H1 (cell line): ENCODE measurements around the gene TMEM89. TPM values are rescaled to one million over a fixed set of nuclear protein-coding genes. Genes with fewer than 3 reads are reported as not detected.

ENCODE experiments used
- CTCF ChIA-PET: fragments of 300-600 bp; sonication (Branson Sonifier 250); formaldehyde crosslinking; loops from one replicate; lab custom pipeline; 2021; ENCODE audit not compliant: partially characterized antibody; lab: Charles Lee
- POLR2A ChIA-PET: fragments of 300-600 bp; sonication (Branson Sonifier 250); formaldehyde crosslinking; loops from one replicate; lab custom pipeline; 2021; ENCODE audit warnings: inconsistent platforms; ENCODE audit not compliant: partially characterized antibody; lab: Charles Lee
- DNase-seq, 2 experiments: peaks; one replicate each; pipeline versions ENCODE4 v3.0.0 to v3.0.0-alpha.2; 2010 to 2022; ENCODE audit warnings: low spot score in 2 of 2, low read depth in 1 of 2, mixed read lengths in 1 of 2
- FAIRE-seq: peaks from 2 replicates; lab custom pipeline; 2011; peaks lifted over from hg19 to GRCh38; lab: Jason Lieb, UNC
- H2AFZ ChIP-seq: 2 replicates; pipeline ENCODE4 v1.8.1; 2012; ENCODE audit warnings: low read length, inconsistent platforms
- H2AK5ac ChIP-seq: 2 replicates; pipeline ENCODE4 v1.6.1; 2013; ENCODE audit warnings: low read depth, low read length
- H2BK120ac ChIP-seq: replicated peaks from 2 replicates; pipeline ENCODE3; 2013; ENCODE audit warnings: low read depth, low read length, inconsistent platforms
- H2BK12ac ChIP-seq: 2 replicates; pipeline ENCODE4 v1.6.1; 2013; ENCODE audit warnings: low read depth, low read length
- H2BK15ac ChIP-seq: 2 replicates; pipeline ENCODE4 v1.6.1; 2013; ENCODE audit warnings: low read length
- H2BK20ac ChIP-seq: 2 replicates; pipeline ENCODE4 v1.6.1; 2013; ENCODE audit warnings: low read length
- H2BK5ac ChIP-seq: 2 replicates; pipeline ENCODE4 v1.6.1; 2013; ENCODE audit warnings: low read depth, low read length
- H3K14ac ChIP-seq: 2 replicates; pipeline ENCODE4 v1.6.1; 2013; ENCODE audit warnings: inconsistent platforms; ENCODE audit not compliant: insufficient read length
- H3K18ac ChIP-seq: 2 replicates; pipeline ENCODE4 v1.6.1; 2013; ENCODE audit warnings: low read length; ENCODE audit errors: extremely low read depth
- H3K23ac ChIP-seq: 2 replicates; pipeline ENCODE4 v1.6.1; 2013; ENCODE audit warnings: inconsistent platforms; ENCODE audit not compliant: insufficient read length
- H3K23me2 ChIP-seq: 2 replicates; pipeline ENCODE4 v1.6.1; 2013; ENCODE audit warnings: low read depth, low read length
- H3K27ac ChIP-seq: 2 replicates; pipeline ENCODE4 v1.6.1; 2011; ENCODE audit warnings: low read depth, low read length, inconsistent platforms
- H3K27me3 ChIP-seq, 4 experiments: replicated peaks in 1 of 4; 1 replicate in 1 of 4; 2 replicates in 3 of 4; pipeline versions ENCODE4 v1.6.1 to v1.8.1; 2011 to 2013; ENCODE audit warnings: low read length in 3 of 4, mild to moderate bottlenecking in 3 of 4, inconsistent platforms in 2 of 4, mixed read lengths in 2 of 4, moderate library complexity in 1 of 4; ENCODE audit not compliant: control insufficient read depth in 3 of 4, insufficient read depth in 3 of 4; ENCODE audit errors: extremely low read depth in 1 of 4
- H3K36me3 ChIP-seq, 4 experiments: 2 replicates each; pipeline versions ENCODE4 v1.6.1 to v1.8.1; 2011 to 2013; ENCODE audit warnings: mild to moderate bottlenecking in 4 of 4, low read length in 3 of 4, moderate library complexity in 2 of 4, control low read depth in 1 of 4, inconsistent platforms in 1 of 4; ENCODE audit not compliant: insufficient read depth in 4 of 4, control insufficient read depth in 2 of 4
- H3K4ac ChIP-seq: replicated peaks from 2 replicates; pipeline ENCODE3; 2013; ENCODE audit warnings: low read length, low read depth, mixed read lengths, inconsistent platforms; ENCODE audit not compliant: insufficient read length
- H3K4me1 ChIP-seq, 4 experiments: replicated peaks in 1 of 4; 1 replicate in 1 of 4; 2 replicates in 3 of 4; pipeline versions ENCODE4 v1.6.1 to v1.8.1; 2011 to 2013; ENCODE audit warnings: low read length in 3 of 4, inconsistent platforms in 2 of 4, mixed read lengths in 1 of 4; ENCODE audit not compliant: insufficient read depth in 4 of 4, control insufficient read depth in 3 of 4
- H3K4me2 ChIP-seq, 2 experiments: 2 replicates each; pipeline versions ENCODE4 v1.6.1 to v1.8.1; 2011 to 2013; ENCODE audit warnings: low read depth in 2 of 2, low read length in 2 of 2, control low read depth in 1 of 2, inconsistent platforms in 1 of 2, mild to moderate bottlenecking in 1 of 2; ENCODE audit not compliant: insufficient read depth in 1 of 2
- H3K4me3 ChIP-seq, 4 experiments: fragments of 200-600, 300-600 bp in 1 of 4; sonication (generic), shearing (Covaris generic), sonication (Bioruptor Twin) in 1 of 4; 2 replicates each; pipeline versions ENCODE4 v1.5.1 to v1.8.1; 2011 to 2016; ENCODE audit warnings: low read length in 4 of 4, low read depth in 3 of 4, control low read depth in 2 of 4, inconsistent platforms in 2 of 4, mild to moderate bottlenecking in 2 of 4, mixed read lengths in 1 of 4, moderate library complexity in 1 of 4; ENCODE audit not compliant: insufficient read depth in 2 of 4; ENCODE audit errors: extremely low read depth in 1 of 4
- H3K56ac ChIP-seq: replicated peaks from 2 replicates; pipeline ENCODE3; 2013; ENCODE audit warnings: low read depth, mild to moderate bottlenecking, mixed read lengths, low read length, inconsistent platforms; ENCODE audit not compliant: insufficient read length
- H3K79me1 ChIP-seq: 2 replicates; pipeline ENCODE4 v1.6.1; 2013; ENCODE audit warnings: low read depth, low read length, control low read depth
- H3K79me2 ChIP-seq, 2 experiments: 2 replicates each; pipeline versions ENCODE4 v1.6.1 to v1.8.1; 2012 to 2013; ENCODE audit warnings: low read length in 2 of 2, mild to moderate bottlenecking in 2 of 2, inconsistent platforms in 1 of 2; ENCODE audit not compliant: insufficient read depth in 2 of 2, control insufficient read depth in 1 of 2
- H3K9ac ChIP-seq, 4 experiments: replicated peaks in 1 of 4; 1 replicate in 1 of 4; 2 replicates in 3 of 4; pipeline versions ENCODE4 v1.6.1 to v1.8.1; 2011 to 2013; ENCODE audit warnings: low read depth in 3 of 4, low read length in 3 of 4, control low read depth in 2 of 4, mild to moderate bottlenecking in 2 of 4, moderate library complexity in 2 of 4, inconsistent platforms in 1 of 4; ENCODE audit errors: extremely low read depth in 1 of 4
- H3K9me3 ChIP-seq, 2 experiments: 2 replicates each; pipeline versions ENCODE4 v1.6.1 to v1.8.1; 2012 to 2013; ENCODE audit warnings: mild to moderate bottlenecking in 2 of 2, moderate library complexity in 2 of 2, control low read depth in 1 of 2, inconsistent platforms in 1 of 2, low read depth in 1 of 2, low read length in 1 of 2, mixed read lengths in 1 of 2; ENCODE audit not compliant: insufficient read depth in 2 of 2
- H4K20me1 ChIP-seq, 2 experiments: replicated peaks in 1 of 2; 2 replicates each; pipeline versions ENCODE3 to v1.8.1; 2011 to 2013; ENCODE audit warnings: inconsistent platforms in 2 of 2, low read length in 2 of 2, mild to moderate bottlenecking in 1 of 2; ENCODE audit not compliant: insufficient read depth in 2 of 2, control insufficient read depth in 1 of 2
- H4K5ac ChIP-seq: 2 replicates; pipeline ENCODE4 v1.6.1; 2013; ENCODE audit warnings: low read length, low read depth, mixed read lengths, inconsistent platforms; ENCODE audit not compliant: insufficient read length
- H4K8ac ChIP-seq: 2 replicates; pipeline ENCODE4 v1.8.0; 2013; ENCODE audit warnings: mild to moderate bottlenecking, moderate library complexity, low read length, inconsistent platforms; ENCODE audit not compliant: insufficient read depth; ENCODE audit errors: extremely low read depth
- H4K91ac ChIP-seq: replicated peaks from 2 replicates; pipeline ENCODE3; 2013; ENCODE audit warnings: low read length, mixed read lengths, inconsistent platforms; ENCODE audit not compliant: insufficient read length
- BACH1 ChIP-seq: IDR thresholded peaks from 2 replicates; pipeline ENCODE4 v1.6.1; 2012; ENCODE audit warnings: low read length, improper control_type of control experiment
- CHD2 ChIP-seq: IDR thresholded peaks from 2 replicates; pipeline ENCODE4 v1.6.1; 2012; ENCODE audit warnings: low read length, improper control_type of control experiment
- GABPA ChIP-seq: IDR thresholded peaks from 2 replicates; pipeline ENCODE4 v1.6.1; 2011; ENCODE audit warnings: mild to moderate bottlenecking, low read length, moderate library complexity, borderline replicate concordance; ENCODE audit not compliant: insufficient read depth
- GTF2F1 ChIP-seq: IDR thresholded peaks from 2 replicates; pipeline ENCODE4 v1.6.1; 2012; ENCODE audit warnings: low read depth, low read length, improper control_type of control experiment, borderline replicate concordance
- RAD21 ChIP-seq, 2 experiments: IDR thresholded peaks in 1 of 2; conservative IDR thresholded peaks in 1 of 2; 2 replicates each; pipeline ENCODE4 v1.6.1; 2011; ENCODE audit warnings: low read depth in 2 of 2, low read length in 2 of 2, improper control_type of control experiment in 1 of 2, inconsistent platforms in 1 of 2, mild to moderate bottlenecking in 1 of 2, moderate library complexity in 1 of 2
- SUZ12 ChIP-seq: fragments of 200-600 bp; sonication (generic); IDR thresholded peaks from 2 replicates; pipeline ENCODE4 v1.6.1; 2012; ENCODE audit warnings: mild to moderate bottlenecking, inconsistent platforms, low read length, moderate library complexity, mixed read lengths
- TBP ChIP-seq: IDR thresholded peaks from 2 replicates; pipeline ENCODE4 v1.6.1; 2011; ENCODE audit warnings: low read depth, low read length, improper control_type of control experiment
- ZNF274 ChIP-seq: IDR thresholded peaks from 2 replicates; pipeline ENCODE4 v1.7.0; 2012; ENCODE audit warnings: low read length, borderline replicate concordance; ENCODE audit errors: extremely low read depth
- WGBS, 2 experiments: shearing (Covaris generic) in 1 of 2; methylation state at CpG; one replicate each; pipeline versions ENCODE4 v1.1.6 to v1.1.7; 2013 to 2015; ENCODE audit warnings: low lambda C conversion rate in 2 of 2, mixed read lengths in 2 of 2, inconsistent platforms in 1 of 2, low coverage in 1 of 2, missing lambda C conversion rate in 1 of 2; ENCODE audit not compliant: insufficient replicate concordance in 2 of 2, insufficient coverage in 1 of 2, insufficient read length in 1 of 2; ENCODE audit errors: extremely low coverage in 1 of 2, missing lambda C conversion rate in 1 of 2; 5-methylcytosine and 5-hydroxymethylcytosine counted together
- polyA plus RNA-seq, 7 experiments: library from polyadenylated mRNA; depleted of rRNA in 3 of 7; stranded (reverse) in 5 of 7; unstranded in 2 of 7; fragments of >200 nt in 5 of 7; fragments of 200-250 nt in 2 of 7; gene quantifications; 1 replicate in 5 of 7; 2 replicates in 1 of 7; 4 replicates in 1 of 7; pipeline versions ENCODE4 v1.2.1 to v1.2.3, GENCODE V29; 2011 to 2013; ENCODE audit warnings: missing spikeins in 2 of 7, mixed read lengths in 2 of 7
- total RNA-seq: library from RNA; stranded (reverse); fragmentation: NEBNext Ultra II Directional; extraction: Animal tissue kit (Norgen Biotek cat#: 25700); gene quantifications from 2 replicates; pipeline ENCODE4 v1.2.1, GENCODE V29; 2021
- TF ChIP-seq, protein P1 (sequence below): IDR thresholded peaks from 2 replicates; pipeline ENCODE4 v1.6.1; 2011; ENCODE audit warnings: low read length, improper control_type of control experiment

The TMEM89 gene
- total and polyA plus RNA-seq, 2 of the 8 experiments (the other 6 are each of a cell fraction or from before 2014, with no cell fraction given): not detected

DNA sequence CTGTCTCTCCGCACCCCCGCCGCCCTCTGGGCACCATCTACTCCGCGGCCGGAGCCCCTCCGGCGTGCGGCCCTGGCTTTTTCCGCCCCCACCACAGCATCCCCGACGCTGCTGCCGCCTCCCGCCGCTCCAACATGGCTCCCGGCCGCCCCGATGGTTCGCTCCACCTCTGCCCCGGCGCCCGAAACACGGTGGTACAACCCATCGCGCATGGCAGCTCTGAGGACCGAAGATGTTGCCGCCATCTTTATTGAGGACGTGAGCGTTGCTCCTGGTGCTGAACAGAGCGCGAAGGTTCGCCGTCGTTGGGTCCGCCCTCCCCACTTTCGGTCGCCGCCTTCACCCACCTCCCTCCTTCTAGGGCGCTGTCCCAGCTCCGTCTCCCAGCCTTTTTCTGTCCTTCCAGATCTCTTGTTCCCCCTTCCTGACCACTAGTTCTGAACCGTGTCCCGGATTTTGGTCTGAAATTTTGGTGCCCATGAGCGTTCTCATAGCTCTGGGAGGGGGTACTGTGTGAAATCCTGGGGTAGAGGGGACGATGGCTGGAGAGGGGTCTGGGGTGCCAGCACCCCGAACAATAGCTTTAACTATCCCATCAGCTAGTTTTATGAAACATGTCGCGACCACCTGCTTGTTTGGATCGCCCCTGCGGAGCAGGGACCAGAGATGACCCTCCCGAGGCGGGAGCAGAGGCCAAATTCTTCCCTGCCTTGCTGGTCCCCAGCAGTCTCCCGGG is 41.4 kb upstream of the TMEM89 start, which contains the start of gene CELSR3:
TSS of gene CELSR3 (minus strand) at position 134 of the 736 bp plus-strand sequence. CDS start 252 bp downstream, outside the sequence.
- Histone ChIP-seq H4K5ac (peak within 1 kb of the TSS; percentile 95), H3K27me3 (0 out of 7 replicates have a peak, but pooled peaks cover 0 to 4% (median 0%) of the 10 kb centered on the region in 4 experiments), H3K18ac (peak within 1 kb of the TSS; percentile 97), H3K4ac (peak within 1 kb of the TSS; percentile 47), H4K91ac (peak within 1 kb of the TSS; percentile 93), H3K27ac (peak within 1 kb of the TSS; percentile 97), H3K9me3 (no peaks in the 10 kb centered on the region), H3K4me2 (peak within 1 kb of the TSS; percentile 77 to 94), H2BK5ac (peak within 1 kb of the TSS; percentile 95), H2AFZ (no peak within 1 kb of the TSS), H4K8ac (peak within 1 kb of the TSS; percentile 100; the same call in 1 of the 2 replicates), H3K79me2 (no peaks in the 10 kb centered on the region), H2BK12ac (peak within 1 kb of the TSS; percentile 97; the same call in 1 of the 2 replicates), H3K4me3 (peak within 1 kb of the TSS; percentile 73 to 84 (median 82)), H3K36me3 (peaks cover 0 to 13% (median 1%) of the 10 kb centered on the region in 4 experiments; a peak in 4 of 8 replicates), H3K23me2 (peaks cover 12% of the 10 kb centered on the region; the same call in 1 of the 2 replicates), H2BK120ac (peak within 1 kb of the TSS; percentile 51), H3K79me1 (peaks cover 2% of the 10 kb centered on the region; the same call in 1 of the 2 replicates), H2AK5ac (peak within 1 kb of the TSS; percentile 18; the same call in 1 of the 2 replicates), H3K56ac (peak within 1 kb of the TSS; percentile 65), H3K23ac (no peak within 1 kb of the TSS), H2BK20ac (peak within 1 kb of the TSS; percentile 48; the same call in 1 of the 2 replicates), H4K20me1 (peaks cover 10 to 23% of the 10 kb centered on the region in 2 experiments), H3K14ac (no peak within 1 kb of the TSS), H3K9ac (peak within 1 kb of the TSS; percentile 62 to 97 (median 96)), H2BK15ac (peak within 1 kb of the TSS; percentile 46; the same call in 1 of the 2 replicates), H3K4me1 (peaks cover 0 to 11% (median 7%) of the 10 kb centered on the region in 4 experiments; a peak in 5 of 7 replicates)
- ChIA-PET CTCF (interaction anchor here (0.9 to 5.2 kb wide), 15 partner anchors 11 to 231 kb away, joined by 3 to 27 read pairs (median 4); partner anchors contain the start of genes NCKIPSD and SLC26A6), POLR2A (interaction anchor here (0.6 to 11.1 kb wide), 47 partner anchors 11 to 431 kb away, joined by 3 to 175 read pairs (median 5); partner anchors contain the start of genes CCDC51, COL7A1, IMPDH2 and IP6K2)
- peak; percentile 60 for FAIRE-seq
- peak; percentile 73 to 91 for DNase-seq
- WGBS, 2 experiments: 1% methylated on average over 37 of the region's 52 CpGs; no CpG with 5 or more reads in 1 of the 2 experiments
- TF ChIP-seq CHD2: peak; percentile 58
- no peak for TF ChIP-seq RAD21 (IDR thresholded peaks at IDR 0.05 in 1 of 2, conservative IDR thresholded peaks at IDR 0.05 in 1 of 2; ENCODE audit: low read depth in 2 of 2, low read length in 2 of 2)
- TF ChIP-seq GTF2F1: no peak; the same call in 1 of the 2 replicates
- TF ChIP-seq, protein P1, sequence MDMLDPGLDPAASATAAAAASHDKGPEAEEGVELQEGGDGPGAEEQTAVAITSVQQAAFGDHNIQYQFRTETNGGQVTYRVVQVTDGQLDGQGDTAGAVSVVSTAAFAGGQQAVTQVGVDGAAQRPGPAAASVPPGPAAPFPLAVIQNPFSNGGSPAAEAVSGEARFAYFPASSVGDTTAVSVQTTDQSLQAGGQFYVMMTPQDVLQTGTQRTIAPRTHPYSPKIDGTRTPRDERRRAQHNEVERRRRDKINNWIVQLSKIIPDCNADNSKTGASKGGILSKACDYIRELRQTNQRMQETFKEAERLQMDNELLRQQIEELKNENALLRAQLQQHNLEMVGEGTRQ: peak; percentile 18; the same call in 1 of the 2 replicates
- no peak for TF ChIP-seq GABPA
- no peak for TF ChIP-seq BACH1
- no peak for TF ChIP-seq SUZ12
- TF ChIP-seq TBP: peak; percentile 86; the same call in 1 of the 2 replicates
- no peak for TF ChIP-seq ZNF274
